Fibroblast of mammary gland (primary cell): Measurements from ENCODE around the gene STT3B.
"Not testable (repeated sequence)": the region's sequence is repeated elsewhere in the genome, so short reads cannot be mapped to it uniquely, and the experiment has no call there.

Experiments
- DNase-seq: peaks from one replicate; pipeline ENCODE4 v3.0.0-alpha.2; 2010; ENCODE audit warnings: low read depth
- H3K4me3 ChIP-seq: 2 replicates; pipeline ENCODE4 v1.5.1; 2011; ENCODE audit warnings: low read depth, mild to moderate bottlenecking, low read length, moderate library complexity; ENCODE audit not compliant: control insufficient read depth
- TF ChIP-seq, protein P1 (sequence below): conservative IDR thresholded peaks from 2 replicates; pipeline ENCODE4 v1.5.1; 2011; ENCODE audit warnings: low read depth, low read length, inconsistent platforms; ENCODE audit not compliant: control insufficient read depth, insufficient read depth

STT3B gene

DNA sequence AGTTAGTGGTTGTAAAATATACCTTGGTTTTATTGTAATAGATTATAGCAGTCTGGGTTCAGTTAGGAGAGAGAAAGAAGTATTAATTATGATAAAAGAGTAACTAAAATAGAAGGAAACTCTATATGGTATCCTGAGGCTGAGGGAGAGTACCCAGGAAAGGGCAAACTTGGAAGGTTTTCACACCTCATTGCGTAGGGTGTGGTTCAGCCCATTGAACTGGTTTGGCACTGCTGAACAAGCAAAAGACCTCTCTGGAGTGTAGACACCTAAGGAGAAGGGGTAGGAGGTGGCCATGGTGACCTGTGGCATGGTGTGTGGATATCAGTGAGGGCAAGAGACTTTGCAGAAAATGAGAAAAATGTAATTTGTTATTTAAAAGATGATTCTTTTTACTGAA lies 63.5 kb downstream of the STT3B start:
- H3K4me3 ChIP-seq = no peak overlapping the region
- DNase-seq = no peak
- TF ChIP-seq, protein P1, sequence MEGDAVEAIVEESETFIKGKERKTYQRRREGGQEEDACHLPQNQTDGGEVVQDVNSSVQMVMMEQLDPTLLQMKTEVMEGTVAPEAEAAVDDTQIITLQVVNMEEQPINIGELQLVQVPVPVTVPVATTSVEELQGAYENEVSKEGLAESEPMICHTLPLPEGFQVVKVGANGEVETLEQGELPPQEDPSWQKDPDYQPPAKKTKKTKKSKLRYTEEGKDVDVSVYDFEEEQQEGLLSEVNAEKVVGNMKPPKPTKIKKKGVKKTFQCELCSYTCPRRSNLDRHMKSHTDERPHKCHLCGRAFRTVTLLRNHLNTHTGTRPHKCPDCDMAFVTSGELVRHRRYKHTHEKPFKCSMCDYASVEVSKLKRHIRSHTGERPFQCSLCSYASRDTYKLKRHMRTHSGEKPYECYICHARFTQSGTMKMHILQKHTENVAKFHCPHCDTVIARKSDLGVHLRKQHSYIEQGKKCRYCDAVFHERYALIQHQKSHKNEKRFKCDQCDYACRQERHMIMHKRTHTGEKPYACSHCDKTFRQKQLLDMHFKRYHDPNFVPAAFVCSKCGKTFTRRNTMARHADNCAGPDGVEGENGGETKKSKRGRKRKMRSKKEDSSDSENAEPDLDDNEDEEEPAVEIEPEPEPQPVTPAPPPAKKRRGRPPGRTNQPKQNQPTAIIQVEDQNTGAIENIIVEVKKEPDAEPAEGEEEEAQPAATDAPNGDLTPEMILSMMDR = no peak

DNA sequence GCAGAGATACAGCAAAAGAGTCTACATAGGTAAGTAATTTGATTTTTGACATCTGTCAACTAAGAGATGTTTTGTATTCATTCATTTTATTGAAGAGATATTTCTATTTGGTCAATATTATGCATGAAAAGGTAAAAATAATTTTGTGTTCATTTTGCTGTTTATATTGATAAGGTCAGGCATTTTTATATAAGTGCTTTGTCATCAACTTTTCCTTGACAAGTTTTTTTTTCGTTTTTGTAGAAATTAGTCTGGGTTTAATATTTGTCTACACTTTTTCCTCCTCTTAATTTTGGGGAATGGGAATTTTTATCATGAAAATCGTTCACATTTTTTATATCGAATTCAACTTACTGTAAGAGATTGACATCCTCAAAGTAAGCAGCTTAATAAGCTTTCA lies 67.7 kb downstream of the STT3B start:
- TF ChIP-seq, protein P1 = no peak
- no peak overlapping the region for H3K4me3 ChIP-seq
- DNase-seq = no peak

DNA sequence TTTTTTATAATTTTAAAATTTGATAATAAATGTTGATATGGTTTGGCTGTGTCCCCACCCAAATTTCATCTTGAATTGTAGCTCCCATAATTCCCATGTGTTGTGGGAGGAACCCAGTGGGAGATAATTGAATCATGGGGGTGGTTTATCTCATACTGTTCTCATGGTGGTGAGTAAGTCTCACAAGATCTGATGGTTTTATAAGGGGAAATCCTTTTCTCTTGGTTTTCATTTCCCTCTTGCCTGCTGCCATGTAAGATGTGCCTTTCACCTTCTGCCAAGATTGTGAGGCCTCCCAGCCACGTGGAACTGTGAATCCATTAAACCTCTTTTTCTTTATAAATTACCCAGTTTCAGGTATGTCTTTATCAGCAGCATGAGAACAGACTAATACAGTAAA lies 72.6 kb downstream of the STT3B start:
- H3K4me3 ChIP-seq, DNase-seq: not testable (repeated sequence)

DNA sequence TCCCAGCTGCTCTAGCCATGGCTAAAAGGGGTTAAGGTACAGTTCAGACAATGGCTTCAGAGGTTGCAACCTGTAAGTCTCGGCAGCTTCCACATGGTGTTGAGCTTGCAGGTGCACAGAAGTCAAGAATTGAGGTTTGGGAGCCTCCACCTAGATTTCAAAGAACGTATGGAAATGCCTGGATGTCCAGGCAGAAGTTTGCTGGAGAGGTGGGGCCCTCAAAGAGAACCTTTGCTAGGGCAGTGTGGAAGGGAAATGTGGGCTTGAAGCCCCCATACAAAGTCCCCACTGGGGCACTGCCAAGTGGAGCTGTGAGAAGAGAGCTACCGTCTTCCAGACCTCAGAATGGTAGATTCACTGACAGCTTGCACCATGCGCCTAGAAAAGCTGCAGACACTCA lies 73.7 kb downstream of the STT3B start:
- TF ChIP-seq, protein P1 = no peak
- DNase-seq = no peak
- no peak overlapping the region for H3K4me3 ChIP-seq

DNA sequence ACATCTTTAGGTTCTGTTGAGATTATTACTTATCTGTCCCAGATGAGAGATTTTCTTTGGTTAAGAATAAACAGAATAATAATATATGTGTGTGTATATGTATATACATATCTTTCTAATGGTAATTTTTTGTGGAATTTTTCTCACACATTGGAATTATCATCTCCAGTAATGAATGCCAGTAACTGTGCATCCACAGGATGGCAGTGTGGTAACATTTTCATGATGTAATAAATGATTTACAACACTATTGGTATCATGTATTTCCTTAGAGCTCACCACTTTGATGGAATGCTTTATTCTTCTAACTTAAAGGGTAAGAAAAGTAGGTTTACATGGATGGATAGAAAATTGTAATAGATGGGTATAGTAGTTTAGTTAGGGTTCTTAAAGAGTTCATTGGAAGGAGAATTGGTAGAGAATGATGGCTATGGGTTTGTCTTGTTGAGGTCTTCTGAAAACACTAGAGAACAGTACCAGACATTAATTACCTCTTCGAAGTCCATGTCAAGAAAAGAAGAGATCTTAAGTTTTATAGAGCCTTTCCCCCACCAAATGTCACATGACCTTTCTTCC lies 78.1 kb downstream of the STT3B start:
- TF ChIP-seq, protein P1 = peak; percentile 62
- H3K4me3 ChIP-seq = no peak overlapping the region
- peak; percentile 53 for DNase-seq

DNA sequence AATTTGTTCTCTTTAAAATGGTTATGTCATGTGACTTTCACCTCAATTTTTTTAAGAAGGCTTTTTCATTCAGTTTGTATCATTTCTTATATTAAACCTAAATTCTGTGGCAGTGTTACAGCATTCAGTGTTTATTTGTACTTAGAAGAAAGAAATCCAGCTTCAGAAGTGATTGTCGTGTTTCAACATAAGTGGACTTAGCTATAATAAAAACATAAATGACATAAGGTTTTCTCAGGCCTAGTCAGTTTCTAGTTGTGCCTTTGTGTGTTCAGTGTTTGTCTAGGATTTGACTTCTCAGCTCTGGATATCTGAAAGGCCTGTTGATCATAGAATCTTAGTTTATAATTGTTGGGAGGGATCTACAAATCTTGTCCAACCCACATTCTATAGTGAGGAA lies 80.5 kb downstream of the STT3B start:
- H3K4me3 ChIP-seq = no peak overlapping the region
- TF ChIP-seq, protein P1 = no peak
- no peak for DNase-seq

DNA sequence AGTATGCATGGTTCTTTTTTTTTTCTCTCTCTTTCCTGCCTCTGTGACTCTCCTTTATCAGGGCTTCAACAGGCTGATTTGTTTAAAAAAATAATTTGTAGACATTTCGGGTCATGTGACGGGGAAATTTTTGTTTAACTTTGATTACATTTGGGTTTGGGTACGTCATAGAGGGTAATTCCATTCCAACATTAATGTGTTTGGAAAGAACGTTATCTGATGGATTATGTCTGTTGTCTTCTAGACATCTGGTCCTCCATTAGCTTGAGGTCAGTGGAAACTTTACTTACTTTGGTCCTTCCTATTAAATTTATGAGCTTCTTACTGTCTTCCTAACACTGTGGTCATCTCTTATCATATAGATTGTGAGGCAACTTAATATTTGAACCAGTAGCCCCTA lies 80.9 kb downstream of the STT3B start:
- TF ChIP-seq, protein P1 = no peak
- H3K4me3 ChIP-seq = no peak overlapping the region
- DNase-seq = no peak
